ENCODE results near the gene GRK7. TPM values are rescaled to one million over a fixed set of nuclear protein-coding genes. Genes with fewer than 3 reads are reported as not detected.

Gene GRK7
- total RNA-seq, 1 donor = not detected

- no peaks in the 10 kb centered on the region for H3K36me3 ChIP-seq (ENCODE audit: insufficient read depth, low read length)
- no peak overlapping the region for H3K4me3 ChIP-seq (ENCODE audit: insufficient read depth, low read length)
- no peak overlapping the region for H3K4me2 ChIP-seq (ENCODE audit: insufficient read depth, low read length)
- H3K4me1 ChIP-seq (ENCODE audit: insufficient read depth, low read length) = peaks cover 4% of the 10 kb centered on the region
- peaks cover 15% of the 10 kb centered on the region for H3K27me3 ChIP-seq (ENCODE audit: insufficient read depth, low read length)
- no peak for TF ChIP-seq CTCF (IDR thresholded peaks at IDR 0.05; ENCODE audit: extremely low read depth, low read depth, low read length)
- no peak overlapping the region for H3K27ac ChIP-seq (ENCODE audit: low read depth, low read length)
- no peaks in the 10 kb centered on the region for H3K9me3 ChIP-seq (ENCODE audit: low read depth, low read length)
- no peaks in the 10 kb centered on the region for H3K79me2 ChIP-seq (ENCODE audit: insufficient read depth, low read length)
- no peaks in the 10 kb centered on the region for H4K20me1 ChIP-seq (ENCODE audit: insufficient read depth, low read length)
- DNase-seq (ENCODE audit: insufficient read length, low spot score, missing footprints) = no peak
- H2AFZ ChIP-seq (ENCODE audit: low read length) = no peak overlapping the region
Measured at GRCh38 chr3:141812084-141812483, 48.9 kb downstream of the GRK7 start.

GRCh38 chr3:141812586-141812985 lies 49.4 kb downstream of the GRK7 start:
- no peaks in the 10 kb centered on the region for H3K9me3 ChIP-seq (ENCODE audit: low read depth, low read length)
- no peak overlapping the region for H3K27ac ChIP-seq (ENCODE audit: low read depth, low read length)
- H3K79me2 ChIP-seq (ENCODE audit: insufficient read depth, low read length) = no peaks in the 10 kb centered on the region
- peaks cover 4% of the 10 kb centered on the region for H3K4me1 ChIP-seq (ENCODE audit: insufficient read depth, low read length)
- no peaks in the 10 kb centered on the region for H4K20me1 ChIP-seq (ENCODE audit: insufficient read depth, low read length)
- no peak overlapping the region for H3K4me2 ChIP-seq (ENCODE audit: insufficient read depth, low read length)
- H3K4me3 ChIP-seq (ENCODE audit: insufficient read depth, low read length) = no peak overlapping the region
- no peak overlapping the region for H2AFZ ChIP-seq (ENCODE audit: low read length)
- TF ChIP-seq CTCF (IDR thresholded peaks at IDR 0.05; ENCODE audit: extremely low read depth, low read depth, low read length) = no peak
- DNase-seq (ENCODE audit: insufficient read length, low spot score, missing footprints) = no peak
- H3K36me3 ChIP-seq (ENCODE audit: insufficient read depth, low read length) = no peaks in the 10 kb centered on the region
- peaks cover 20% of the 10 kb centered on the region for H3K27me3 ChIP-seq (ENCODE audit: insufficient read depth, low read length)

Small RNA genes within 50 kb of the gene (small RNA-seq; reads per million reads assigned to genes)
- gene AC112771.1 = not detected

Other genes starting within 250 kb of the GRK7 start
- 48.1 and 52.2 TPM in 2 replicates for gene RNF7, start 25.1 kb upstream of the GRK7 start, total RNA-seq
- 37.3 and 46.6 TPM in 2 replicates for gene ATP1B3, start 113.2 kb downstream of the GRK7 start, total RNA-seq